HepG2 (cell line): Measurements from ENCODE around the gene CD151.

Source experiments
- CBX2 ChIP-seq, 2 experiments: fragments of 200-600 bp in 1 of 2; sonication (generic); formaldehyde crosslinking in 1 of 2; IDR thresholded peaks; 2 replicates each; pipeline versions ENCODE4 v1.7.0 to v1.8.1; 2018 to 2022; ENCODE audit warnings: low read depth in 2 of 2, low read length in 1 of 2, mild to moderate bottlenecking in 1 of 2, missing genetic modification reagents in 1 of 2
- CTCF ChIP-seq: sonication (generic); formaldehyde crosslinking; IDR thresholded peaks from 2 replicates; pipeline ENCODE4 v1.5.0; 2020; ENCODE audit warnings: mild to moderate bottlenecking, missing genetic modification reagents, moderate library complexity
- POLR2AphosphoS5 ChIP-seq: IDR thresholded peaks from 2 replicates; pipeline ENCODE4 v1.6.1; 2012; ENCODE audit warnings: low read depth, low read length
- TAF1 ChIP-seq: sonication (generic); formaldehyde crosslinking; IDR thresholded peaks from 2 replicates; pipeline ENCODE4 v1.4.0; 2020; ENCODE audit warnings: missing genetic modification reagents

GRCh38 chr11:819129-819931 is 13.4 kb upstream of the CD151 start:
- TF ChIP-seq POLR2AphosphoS5: peak; percentile 92
- no peak for TF ChIP-seq CTCF (CRISPR knock-in tag)
- TF ChIP-seq TAF1: peak; percentile 51
- no peak for TF ChIP-seq CBX2 (IDR thresholded peaks at IDR 0.05; ENCODE audit: low read depth, low read length)
- TF ChIP-seq CBX2 (CRISPR knock-in tag; IDR thresholded peaks at IDR 0.05; ENCODE audit: low read depth): no peak
